GM12864 (cell line): ENCODE measurements around the gene TNNT2.

Experiments used
- DNase-seq: peaks from one replicate; pipeline ENCODE4 v3.0.0-alpha.2; 2011; ENCODE audit warnings: low read depth
- H3K4me3 ChIP-seq: 2 replicates; pipeline ENCODE4 v1.5.1; 2011; ENCODE audit warnings: mild to moderate bottlenecking, low read depth, low read length, control low read depth
- TF ChIP-seq, protein P1 (sequence below): IDR thresholded peaks from 2 replicates; pipeline ENCODE4 v1.5.1; 2011; ENCODE audit warnings: low read depth, mild to moderate bottlenecking, moderate library complexity, low read length, control low read depth, inconsistent platforms; ENCODE audit errors: missing control alignments

Gene TNNT2

DNA sequence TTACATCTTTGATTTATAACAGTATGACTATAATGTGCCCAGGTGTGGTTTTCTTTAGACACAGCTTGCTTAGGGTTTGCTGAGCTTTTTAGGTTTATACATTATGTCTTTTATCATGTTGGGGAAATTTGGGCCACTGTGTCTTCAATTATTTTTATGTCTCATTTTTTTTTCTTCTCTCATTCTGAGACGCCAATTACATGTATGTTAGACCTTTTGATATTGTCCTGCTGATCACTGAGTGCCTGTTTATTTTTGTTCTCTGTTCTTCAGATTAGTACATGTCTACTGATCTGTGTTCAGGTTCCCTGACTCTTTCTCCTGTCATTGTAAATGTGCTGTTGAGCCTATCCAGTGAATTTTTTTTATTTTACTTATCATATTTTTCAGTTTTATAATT, 36.1 kb downstream of the TNNT2 start:
- no peak for DNase-seq
- TF ChIP-seq, protein P1, sequence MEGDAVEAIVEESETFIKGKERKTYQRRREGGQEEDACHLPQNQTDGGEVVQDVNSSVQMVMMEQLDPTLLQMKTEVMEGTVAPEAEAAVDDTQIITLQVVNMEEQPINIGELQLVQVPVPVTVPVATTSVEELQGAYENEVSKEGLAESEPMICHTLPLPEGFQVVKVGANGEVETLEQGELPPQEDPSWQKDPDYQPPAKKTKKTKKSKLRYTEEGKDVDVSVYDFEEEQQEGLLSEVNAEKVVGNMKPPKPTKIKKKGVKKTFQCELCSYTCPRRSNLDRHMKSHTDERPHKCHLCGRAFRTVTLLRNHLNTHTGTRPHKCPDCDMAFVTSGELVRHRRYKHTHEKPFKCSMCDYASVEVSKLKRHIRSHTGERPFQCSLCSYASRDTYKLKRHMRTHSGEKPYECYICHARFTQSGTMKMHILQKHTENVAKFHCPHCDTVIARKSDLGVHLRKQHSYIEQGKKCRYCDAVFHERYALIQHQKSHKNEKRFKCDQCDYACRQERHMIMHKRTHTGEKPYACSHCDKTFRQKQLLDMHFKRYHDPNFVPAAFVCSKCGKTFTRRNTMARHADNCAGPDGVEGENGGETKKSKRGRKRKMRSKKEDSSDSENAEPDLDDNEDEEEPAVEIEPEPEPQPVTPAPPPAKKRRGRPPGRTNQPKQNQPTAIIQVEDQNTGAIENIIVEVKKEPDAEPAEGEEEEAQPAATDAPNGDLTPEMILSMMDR, result no peak
- H3K4me3 ChIP-seq, result no peak overlapping the region

DNA sequence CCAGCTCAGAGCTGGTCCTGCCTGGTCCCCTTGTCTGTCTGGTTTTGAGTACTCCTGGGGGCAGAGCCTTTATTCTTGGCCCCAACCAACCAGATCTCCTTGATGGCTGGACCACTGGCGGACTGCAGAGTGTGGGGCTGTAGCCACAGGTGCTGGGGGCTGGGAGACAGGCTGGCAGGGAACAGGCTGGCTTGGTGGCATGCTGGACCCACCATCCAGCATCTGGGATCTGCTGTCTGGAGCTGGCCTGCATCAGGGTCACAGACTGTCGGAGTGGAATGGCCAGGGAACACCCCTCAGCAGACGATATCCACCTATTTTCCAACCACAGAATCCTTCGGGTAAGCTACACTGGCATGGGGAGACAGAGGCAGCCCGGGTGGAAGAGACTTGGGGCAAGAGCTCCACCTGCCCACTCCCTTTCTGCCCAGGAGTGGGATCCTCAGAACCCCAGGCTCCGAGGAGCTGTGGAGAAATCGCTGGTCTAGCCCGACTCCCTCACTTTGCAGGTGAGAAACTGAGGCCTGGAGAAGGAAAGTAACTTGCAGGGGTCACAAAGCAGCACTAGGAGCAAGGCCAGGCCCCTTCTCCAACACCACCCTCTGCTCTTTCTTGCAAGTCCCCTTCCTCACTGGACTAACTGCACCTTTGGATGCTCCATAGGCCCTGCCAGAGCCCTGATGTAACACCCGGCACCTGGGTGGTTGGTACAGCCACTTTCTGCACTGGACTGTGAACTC, 40.6 kb downstream of the TNNT2 start:
- no peak for DNase-seq
- H3K4me3 ChIP-seq, result no peak overlapping the region
- TF ChIP-seq, protein P1, result no peak

DNA sequence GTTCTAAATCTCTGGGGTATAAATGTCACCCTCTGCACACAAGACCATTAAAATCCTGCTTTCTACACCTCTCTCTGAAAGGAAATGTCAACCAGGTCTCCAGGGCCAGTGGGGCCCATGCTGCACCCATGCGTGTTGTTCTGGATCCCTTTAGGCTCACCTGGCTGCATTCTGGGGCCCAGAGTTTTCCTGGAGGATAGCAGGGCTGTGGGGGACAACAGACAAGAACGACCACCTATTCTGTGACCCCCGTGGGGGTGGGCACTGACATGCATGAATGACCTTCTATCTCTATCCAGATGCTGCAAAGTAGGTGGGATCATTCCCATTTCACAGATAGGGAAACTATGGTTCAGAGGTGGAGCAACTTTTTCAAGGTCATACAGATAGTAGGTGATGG, 41.6 kb downstream of the TNNT2 start:
- DNase-seq, result no peak
- H3K4me3 ChIP-seq, result no peak overlapping the region
- TF ChIP-seq, protein P1, result no peak

DNA sequence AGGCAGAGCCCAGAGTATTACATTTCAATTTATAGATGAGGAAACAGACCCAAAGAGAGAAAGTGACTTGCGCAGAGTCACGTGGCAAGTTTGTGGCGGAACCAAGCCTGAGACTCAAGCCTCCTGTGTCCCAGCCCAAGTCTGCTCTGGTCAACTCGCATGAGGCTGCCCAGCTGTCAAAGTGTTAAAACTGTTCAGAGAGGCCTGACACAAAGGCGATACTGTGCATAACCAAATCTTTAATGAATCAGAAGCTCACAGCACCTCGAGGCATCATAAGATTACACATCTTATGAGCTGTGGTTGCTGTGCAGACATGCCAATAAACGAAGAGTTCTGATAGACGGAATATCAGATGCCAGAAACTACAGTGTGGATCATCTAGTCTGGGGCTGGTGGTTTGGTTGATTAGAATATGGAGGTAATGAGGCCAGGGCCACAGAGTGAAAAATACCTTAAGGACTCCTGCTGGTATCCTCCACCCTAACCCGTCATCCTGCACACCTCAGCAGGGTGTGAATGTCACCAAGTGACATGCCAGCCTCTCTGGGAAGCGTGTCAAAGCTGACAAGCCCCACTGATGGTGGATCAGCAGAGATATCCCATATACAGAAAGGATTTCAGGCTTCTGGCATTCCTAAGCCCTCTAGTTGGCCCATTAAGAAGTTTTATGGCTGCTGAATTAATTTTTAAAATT, 42.2 kb downstream of the TNNT2 start:
- H3K4me3 ChIP-seq, result no peak overlapping the region
- no peak for DNase-seq
- TF ChIP-seq, protein P1, result no peak

DNA sequence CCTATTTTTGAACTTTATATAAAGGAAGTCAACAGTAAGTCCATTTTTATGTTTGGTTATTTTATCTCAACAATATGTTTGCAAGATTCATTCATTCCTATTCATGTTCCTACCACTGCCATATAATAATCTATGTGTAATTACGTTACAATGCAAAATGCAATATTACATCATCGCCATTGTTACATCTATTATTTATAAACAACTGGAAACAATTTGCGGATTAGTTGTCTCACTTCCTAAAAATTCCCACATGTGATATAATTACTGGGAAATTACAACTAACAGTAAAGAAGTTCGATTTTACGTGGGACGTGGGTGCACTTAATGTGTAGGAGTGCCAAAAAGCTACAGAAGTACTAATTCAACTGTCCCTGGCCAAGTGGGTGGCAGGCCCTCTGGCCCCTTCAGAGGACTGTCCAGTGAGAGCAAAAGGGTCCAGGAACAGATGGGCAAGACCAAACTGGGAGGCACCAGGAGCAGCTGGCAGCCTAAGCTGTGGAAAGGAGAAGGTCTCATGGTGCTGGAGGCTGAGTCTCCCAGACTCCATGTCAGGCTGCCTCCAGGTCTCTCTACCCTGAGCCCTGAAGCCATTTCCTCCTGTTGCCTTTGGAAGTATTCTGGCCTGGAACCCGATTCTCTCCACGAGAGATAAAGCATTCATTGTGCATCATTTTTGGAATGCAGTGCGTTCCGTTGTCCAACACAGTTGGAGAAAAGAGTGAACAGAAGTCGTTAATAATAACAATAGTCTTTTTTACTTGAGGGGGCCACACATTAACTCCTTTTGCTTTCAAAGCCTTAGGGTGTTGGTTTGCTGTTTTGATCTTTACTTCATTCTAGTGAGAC, 42.9 kb downstream of the TNNT2 start:
- DNase-seq, result no peak
- H3K4me3 ChIP-seq, result no peak overlapping the region
- TF ChIP-seq, protein P1, result no peak

DNA sequence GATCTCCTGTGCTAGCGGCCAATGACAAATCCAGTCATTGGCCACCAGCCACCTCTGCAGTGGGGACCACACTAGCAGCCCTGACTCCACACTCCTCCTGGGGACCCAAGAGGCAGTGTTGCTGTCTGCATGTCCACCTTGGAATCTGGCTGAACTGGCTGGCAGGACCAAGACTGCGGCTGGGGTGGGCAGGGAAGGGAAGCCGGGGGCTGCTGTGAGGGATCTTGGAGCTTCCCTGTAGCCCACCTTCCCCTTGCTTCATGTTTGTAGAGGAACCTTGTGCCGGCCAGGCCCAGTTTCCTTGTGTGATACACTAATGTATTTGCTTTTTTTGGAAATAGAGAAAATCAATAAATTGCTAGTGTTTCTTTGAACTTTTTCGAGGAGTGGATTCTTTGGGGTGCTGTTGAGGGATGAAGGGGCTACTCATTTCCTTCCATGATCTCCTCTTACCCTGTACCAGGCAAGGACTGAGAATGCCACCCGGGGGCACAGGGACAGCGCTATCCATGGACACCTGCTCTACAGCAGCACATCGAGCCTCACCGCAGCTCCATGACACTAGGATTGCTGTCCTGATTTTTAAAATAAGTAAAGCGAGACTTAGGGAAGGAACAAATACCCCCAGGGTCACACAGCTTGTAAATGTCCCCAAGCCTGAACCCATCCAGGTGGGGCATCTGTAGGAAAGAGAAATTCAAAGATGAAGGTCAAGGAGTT, 44.7 kb downstream of the TNNT2 start:
- H3K4me3 ChIP-seq, result no peak overlapping the region
- DNase-seq, result no peak
- TF ChIP-seq, protein P1, result no peak
